HG02642 (cell line): ENCODE data around the gene GGNBP2.
A peak's percentile ranks its signal among the peaks of the same experiment; 100 is the strongest.

Experiments used
- ATAC-seq: cut with Tn5 transposase; IDR thresholded peaks from one replicate; pipeline ENCODE4 v1.9.1; 2021; ENCODE audit warnings: mild to moderate bottlenecking; ENCODE audit not compliant: unreplicated experiment, poor library complexity

The GGNBP2 gene

GRCh38 chr17:36547776-36548175 is 3.1 kb downstream of the GGNBP2 start:
- no peak for ATAC-seq

DNA sequence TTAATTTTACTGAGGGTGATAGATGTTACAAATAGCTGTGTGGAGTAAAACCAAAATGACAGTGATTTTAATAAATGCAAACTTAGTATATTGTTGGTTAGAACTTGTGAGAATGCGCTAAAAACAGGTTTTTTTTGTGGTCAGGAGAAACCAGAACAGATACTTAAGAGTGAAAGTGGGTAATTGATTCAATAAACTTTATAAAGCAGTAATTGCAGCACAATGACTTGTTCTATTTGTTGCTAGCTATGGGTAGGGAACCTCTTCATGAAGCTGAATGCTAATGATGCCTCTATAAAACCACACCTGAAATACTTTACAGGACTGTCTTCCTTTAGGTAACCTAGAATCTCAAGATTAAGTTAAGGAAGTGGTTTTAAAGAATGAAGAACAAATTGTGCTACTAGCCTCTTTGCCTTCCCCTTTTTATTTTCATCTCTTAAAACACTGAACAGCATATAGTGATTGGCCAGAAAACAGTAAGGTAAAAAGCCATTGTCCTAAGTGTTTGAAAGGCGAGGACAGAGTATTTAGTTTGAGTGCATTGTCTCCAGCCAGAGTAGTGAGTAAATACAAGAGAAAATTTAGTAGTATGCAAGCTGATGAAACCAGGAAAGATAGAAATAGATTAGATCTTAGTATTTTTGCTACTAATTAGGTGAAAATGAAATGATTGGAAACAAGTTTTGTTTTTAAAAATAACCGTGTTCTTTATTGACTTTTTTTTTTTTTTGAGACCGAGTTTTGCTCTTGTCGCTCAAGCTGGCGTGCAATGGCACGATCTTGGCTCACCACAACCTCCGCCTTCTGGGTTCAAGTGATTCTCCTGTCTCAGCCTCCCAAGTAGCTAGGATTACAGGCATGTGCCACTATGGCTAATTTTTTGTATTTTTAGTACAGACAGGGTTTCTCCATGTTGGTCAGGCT is 6.0 kb downstream of the GGNBP2 start:
- no peak for ATAC-seq

DNA sequence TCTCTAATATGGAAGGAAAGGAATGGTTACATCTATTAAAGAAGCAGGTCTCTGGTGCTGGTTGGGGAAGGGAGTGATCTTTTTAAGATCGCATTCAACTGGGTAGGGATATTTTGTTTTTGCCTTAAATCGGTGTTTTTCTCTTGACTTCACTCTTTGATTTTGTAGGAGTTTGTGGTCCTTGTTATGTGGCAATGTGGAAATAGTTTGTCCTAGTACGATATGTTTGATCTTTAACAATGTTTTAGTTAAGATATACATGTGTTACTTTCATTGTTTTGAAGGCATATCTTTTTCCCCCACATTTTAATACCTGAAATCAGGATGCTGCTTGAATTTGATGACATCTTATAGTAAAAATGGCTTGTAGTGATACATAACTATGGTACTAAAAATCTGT is 8.7 kb downstream of the GGNBP2 start:
- ATAC-seq: no peak

DNA sequence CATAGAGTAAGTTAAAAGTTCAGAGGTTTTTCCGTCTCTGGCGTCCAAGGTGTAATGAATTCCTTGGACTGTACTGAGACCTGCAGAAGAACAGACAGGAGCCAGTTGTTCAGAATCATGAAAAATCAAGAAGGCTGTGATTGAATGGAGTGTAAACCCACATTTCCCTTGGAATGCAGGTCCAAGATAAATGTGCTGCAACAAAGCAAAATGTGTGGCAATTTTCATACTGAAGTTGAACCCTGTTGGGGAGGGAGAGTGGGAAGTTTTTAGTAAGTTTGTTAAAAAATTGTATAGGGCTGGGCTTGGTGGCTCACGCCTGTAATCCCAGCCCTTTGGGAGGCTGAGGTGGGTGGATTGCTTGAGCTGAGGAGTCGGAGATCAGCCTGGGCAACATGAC is 21.4 kb downstream of the GGNBP2 start:
- no peak for ATAC-seq

GRCh38 chr17:36575028-36575427 is 30.3 kb downstream of the GGNBP2 start:
- no peak for ATAC-seq

GRCh38 chr17:36576793-36577192 is 32.1 kb downstream of the GGNBP2 start:
- ATAC-seq: no peak

DNA sequence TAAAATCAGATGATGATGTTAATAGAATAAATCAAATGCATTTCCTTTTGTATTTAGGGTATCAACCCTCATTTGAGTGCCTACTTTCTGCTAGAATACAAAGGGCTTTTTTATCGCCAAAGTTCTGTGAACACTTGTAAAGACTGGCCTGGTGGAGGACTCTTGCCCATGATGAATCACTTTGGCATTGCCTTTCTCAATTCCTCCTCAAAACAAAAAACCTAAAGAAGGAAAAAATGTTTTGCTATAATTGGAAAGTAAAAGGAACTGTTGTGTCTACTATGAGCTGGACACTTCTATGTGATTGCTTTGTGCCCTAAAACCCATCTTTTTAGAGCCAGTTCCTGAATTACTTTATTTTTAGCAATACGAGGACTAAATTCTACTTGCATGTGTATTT is 34.0 kb downstream of the GGNBP2 start:
- no peak for ATAC-seq

GRCh38 chr17:36583787-36584186 is 39.1 kb downstream of the GGNBP2 start:
- ATAC-seq: no peak

DNA sequence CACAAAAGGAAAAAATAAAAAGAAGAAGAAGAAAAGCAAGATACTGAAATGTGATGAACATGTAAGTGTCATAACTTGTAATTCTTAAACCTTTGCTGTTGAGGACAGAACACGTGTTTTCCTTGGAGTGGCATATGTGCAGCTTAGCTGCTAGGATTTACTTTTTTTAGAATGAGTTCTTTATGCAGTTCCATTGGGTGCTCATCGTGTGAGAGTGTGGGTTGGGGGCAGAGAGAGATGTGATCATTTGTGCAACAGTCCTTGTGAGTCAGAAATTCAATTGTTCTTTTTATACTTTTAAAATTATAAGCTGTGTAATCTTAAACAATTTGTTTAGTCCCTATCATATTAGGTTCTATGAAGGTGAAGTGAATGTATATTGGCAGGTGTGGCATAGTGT is 41.4 kb downstream of the GGNBP2 start:
- no peak for ATAC-seq

DNA sequence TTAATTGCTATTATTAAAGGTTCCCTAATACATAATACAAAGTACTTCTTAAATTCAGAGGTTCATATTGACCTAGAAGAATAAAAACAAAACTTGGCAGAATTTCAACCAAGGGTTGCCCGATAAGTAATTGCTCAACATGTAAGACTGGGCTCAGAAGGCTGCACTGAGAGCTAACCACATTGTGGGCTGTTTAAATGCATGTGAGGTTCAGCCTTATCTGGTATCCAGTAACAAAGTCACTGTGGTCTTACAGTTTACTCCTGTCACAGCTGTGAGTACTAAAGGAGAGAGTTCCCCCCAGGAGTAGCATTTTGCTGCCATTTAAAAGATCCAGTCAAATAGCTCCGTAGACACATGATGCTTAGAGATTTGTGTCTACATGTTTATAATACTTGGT is 45.4 kb downstream of the GGNBP2 start:
- no peak for ATAC-seq

- ATAC-seq: peak; percentile 90
Measured at GRCh38 chr17:36591434-36592315, 47.0 kb downstream of the GGNBP2 start, which contains the start of gene DHRS11. TSS of gene DHRS11 (plus strand) at chr17:36591879. CDS start at chr17:36592010, 131 bp downstream.

GRCh38 chr17:36592316-36592715 is 47.6 kb downstream of the GGNBP2 start:
- no peak for ATAC-seq

GRCh38 chr17:36592716-36593321 is 48.1 kb downstream of the GGNBP2 start:
- ATAC-seq: no peak

DNA sequence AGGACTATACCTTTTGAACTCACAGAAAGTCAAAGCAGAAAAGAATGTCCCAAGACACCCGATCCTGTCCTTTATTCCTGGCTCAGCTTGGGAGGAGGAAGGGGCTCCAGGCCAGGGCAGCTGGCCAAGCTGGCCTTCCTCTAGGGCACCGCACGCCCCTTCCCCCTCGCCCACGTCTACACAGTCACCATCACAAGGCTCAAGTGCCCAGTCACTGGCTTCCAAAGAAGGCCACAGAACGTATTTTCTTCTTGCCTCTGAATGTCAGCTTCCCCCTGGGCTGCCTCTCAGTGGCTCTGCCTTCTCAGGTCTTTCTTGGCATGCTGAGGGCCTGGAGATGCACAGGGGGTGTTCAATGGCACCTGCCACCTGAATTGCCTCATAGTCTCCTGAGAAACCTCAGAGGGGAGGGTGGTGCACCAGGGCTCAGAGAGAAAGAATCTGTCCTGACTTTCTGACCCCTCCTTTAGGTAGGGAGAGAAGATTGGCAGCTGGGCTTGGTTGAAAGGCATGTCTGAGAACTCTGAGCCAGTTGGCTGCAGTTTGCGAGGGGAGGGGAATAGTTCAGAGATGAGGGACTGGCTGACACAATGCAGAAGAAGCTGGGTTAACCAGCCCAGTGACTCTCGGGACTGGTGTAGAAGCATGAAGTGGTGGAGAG is 49.1 kb downstream of the GGNBP2 start:
- no peak for ATAC-seq

DNA sequence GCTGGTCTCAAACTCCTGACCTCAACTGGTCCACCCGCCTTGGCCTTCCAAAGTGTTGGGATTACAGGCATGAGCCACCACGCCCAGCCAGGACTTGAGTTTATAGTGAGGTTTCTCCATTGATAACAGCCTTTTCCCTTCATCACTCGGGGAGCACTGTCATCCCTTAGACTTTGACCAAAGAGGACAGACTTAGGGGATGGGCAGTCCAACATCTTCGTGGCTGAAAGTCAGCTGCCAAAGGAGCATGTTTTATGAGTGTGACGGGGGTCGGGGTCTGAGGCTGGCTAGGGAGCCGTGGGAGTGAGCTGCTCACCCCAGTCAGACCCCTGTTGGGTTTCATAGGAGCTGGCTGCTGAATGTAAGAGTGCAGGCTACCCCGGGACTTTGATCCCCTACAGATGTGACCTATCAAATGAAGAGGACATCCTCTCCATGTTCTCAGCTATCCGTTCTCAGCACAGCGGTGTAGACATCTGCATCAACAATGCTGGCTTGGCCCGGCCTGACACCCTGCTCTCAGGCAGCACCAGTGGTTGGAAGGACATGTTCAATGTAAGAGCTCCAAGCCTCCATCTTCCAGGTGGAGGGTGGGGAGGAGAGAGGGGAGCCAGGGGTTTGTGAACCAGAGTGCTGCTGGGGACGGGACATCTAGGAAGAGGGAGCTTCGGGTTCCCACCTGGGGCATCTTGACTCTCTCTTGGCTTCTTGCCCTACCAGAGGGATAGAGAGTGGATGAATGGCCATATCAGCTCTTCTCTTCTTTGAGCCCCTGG is 50.1 kb downstream of the GGNBP2 start:
- no peak for ATAC-seq

DNA sequence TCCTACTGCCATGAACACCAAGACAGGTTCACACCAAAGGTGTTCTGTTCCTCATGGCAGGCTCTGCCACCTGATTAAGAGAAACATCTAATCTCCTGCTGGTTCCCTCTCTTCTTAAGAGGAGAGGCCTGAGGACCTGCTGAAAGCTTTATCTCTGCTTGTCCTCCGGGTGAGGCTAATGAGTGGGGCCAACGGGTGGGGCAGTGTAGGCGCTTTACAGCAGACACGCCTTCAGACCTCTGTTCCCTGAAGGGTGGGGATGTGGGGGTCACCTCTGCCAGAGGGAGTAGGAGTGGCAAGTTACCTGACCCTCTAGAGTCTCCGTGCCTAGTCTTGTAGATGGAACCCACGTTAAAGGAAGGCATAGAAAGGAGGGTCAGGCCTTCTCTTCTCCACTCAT is 52.5 kb downstream of the GGNBP2 start:
- no peak for ATAC-seq

- no peak for ATAC-seq
Measured at GRCh38 chr17:36597866-36598777, 53.4 kb downstream of the GGNBP2 start.

- ATAC-seq: no peak
Measured at GRCh38 chr17:36598951-36599401, 54.3 kb downstream of the GGNBP2 start.
